CD4-positive, alpha-beta T cell (primary cell): Measurements from ENCODE around the gene OTOGL. TPM values are rescaled to one million over a fixed set of nuclear protein-coding genes. Genes with fewer than 3 reads are reported as not detected.

Source experiments
- ATAC-seq: fragments of 200-7000 bp; cut with Tn5 transposase; one replicate; pipeline ENCODE4 v1.10.0; 2022; ENCODE audit warnings: mild to moderate bottlenecking; ENCODE audit not compliant: poor library complexity
- CTCF ChIA-PET: fragments of 350-600 bp; sonication (Branson Sonifier 250); formaldehyde crosslinking; loops from one replicate; lab custom pipeline; 2021; ENCODE audit warnings: antibody characterized with exemption, inconsistent platforms; lab: Charles Lee
- POLR2A ChIA-PET: fragments of 350-600 bp; sonication (Branson Sonifier 250); formaldehyde crosslinking; loops from one replicate; lab custom pipeline; 2021; ENCODE audit warnings: antibody characterized with exemption, inconsistent platforms; lab: Charles Lee
- DNase-seq, 14 experiments: peaks; one replicate each; pipeline ENCODE4 v3.0.0-alpha.2; 2013 to 2020; ENCODE audit warnings: mixed read lengths in 2 of 14
- H3K27ac ChIP-seq, 2 donors: one replicate each; pipeline versions ENCODE4 v1.5.1 to v1.7.0; 2013; ENCODE audit warnings: low read length in 2 of 2, low read depth in 1 of 2, mild to moderate bottlenecking in 1 of 2
- H3K27me3 ChIP-seq, 2 experiments: 1 replicate in 1 of 2; 2 replicates in 1 of 2; pipeline versions ENCODE4 v1.6.1 to v1.7.0; 2013; ENCODE audit warnings: low read length in 2 of 2, control low read depth in 1 of 2, mild to moderate bottlenecking in 1 of 2, moderate library complexity in 1 of 2; ENCODE audit not compliant: insufficient read depth in 2 of 2, control insufficient read depth in 1 of 2
- H3K36me3 ChIP-seq: one replicate; pipeline ENCODE4 v1.6.1; 2013; ENCODE audit warnings: low read length, control low read depth; ENCODE audit not compliant: insufficient read depth
- H3K4me1 ChIP-seq: one replicate; pipeline ENCODE4 v1.6.1; 2013; ENCODE audit warnings: low read length, control low read depth; ENCODE audit not compliant: insufficient read depth
- H3K4me3 ChIP-seq: one replicate; pipeline ENCODE4 v1.5.1; 2013; ENCODE audit warnings: mild to moderate bottlenecking, low read length, moderate library complexity
- H3K9me3 ChIP-seq, 2 experiments: 1 replicate in 1 of 2; 2 replicates in 1 of 2; pipeline versions ENCODE4 v1.6.1 to v1.7.0; 2013; ENCODE audit warnings: low read length in 2 of 2, mild to moderate bottlenecking in 2 of 2, control low read depth in 1 of 2, moderate library complexity in 1 of 2; ENCODE audit not compliant: control insufficient read depth in 1 of 2, insufficient read depth in 1 of 2
- H3K27ac Mint-ChIP-seq: one replicate; pipeline ENCODE4 v1.8.0; 2020; ENCODE audit warnings: mixed read lengths
- H3K27me3 Mint-ChIP-seq: one replicate; pipeline ENCODE4 v1.8.0; 2021; ENCODE audit warnings: mixed read lengths
- H3K36me3 Mint-ChIP-seq: one replicate; pipeline ENCODE4 v1.8.0; 2021; ENCODE audit warnings: low read depth, mixed read lengths
- H3K4me1 Mint-ChIP-seq: one replicate; pipeline ENCODE4 v1.8.0; 2021; ENCODE audit warnings: low read depth, mixed read lengths
- H3K4me3 Mint-ChIP-seq: one replicate; pipeline ENCODE4 v1.8.0; 2020; ENCODE audit warnings: mild to moderate bottlenecking, mixed read lengths
- H3K9me3 Mint-ChIP-seq: one replicate; pipeline ENCODE4 v1.8.0; 2020; ENCODE audit warnings: mixed read lengths
- intact Hi-C, 2 experiments: fragments of 100-400 bp; cut with DNase I in 1 of 2; cut with micrococcal nuclease in 1 of 2; formaldehyde crosslinking; loops; one replicate each; pipeline versions ENCODE4 v1.15.1 to v1.9.0; 2023 to 2025; cut with DNase I, micrococcal nuclease
- total RNA-seq, 174 experiments: library from RNA in 2 of 174; stranded (reverse) in 2 of 174; gene quantifications; one replicate each; pipeline ENCODE4 v1.2.3 and lab custom pipeline; 2021 to 2026
- TF ChIP-seq, protein P1 (sequence below): fragments of 200-600 bp; IDR thresholded peaks from one replicate; pipeline ENCODE4 v1.8.0; 2022; ENCODE audit warnings: antibody characterized with exemption, mild to moderate bottlenecking

OTOGL gene
- total RNA-seq, 2 experiments from 2014 or later: not detected

- POLR2A ChIA-PET: no interaction called here
- DNase-seq: no peak
- no peaks in the 10 kb centered on the region for H3K36me3 Mint-ChIP-seq
- no peak overlapping the region for H3K27ac ChIP-seq
- no peaks in the 10 kb centered on the region for H3K27me3 Mint-ChIP-seq
- H3K4me1 Mint-ChIP-seq: no peaks in the 10 kb centered on the region
- no peak overlapping the region for H3K4me3 ChIP-seq
- H3K27me3 ChIP-seq: no peaks in the 10 kb centered on the region
- CTCF ChIA-PET: no interaction called here
- H3K27ac Mint-ChIP-seq: no peak overlapping the region
- ATAC-seq: no peak
- intact Hi-C loops: no loop called here
- no peaks in the 10 kb centered on the region for H3K36me3 ChIP-seq
- no peak overlapping the region for H3K4me3 Mint-ChIP-seq
- H3K9me3 Mint-ChIP-seq: peaks cover 3% of the 10 kb centered on the region
- H3K4me1 ChIP-seq: no peaks in the 10 kb centered on the region
- H3K9me3 ChIP-seq: no peaks in the 10 kb centered on the region
- TF ChIP-seq, protein P1, sequence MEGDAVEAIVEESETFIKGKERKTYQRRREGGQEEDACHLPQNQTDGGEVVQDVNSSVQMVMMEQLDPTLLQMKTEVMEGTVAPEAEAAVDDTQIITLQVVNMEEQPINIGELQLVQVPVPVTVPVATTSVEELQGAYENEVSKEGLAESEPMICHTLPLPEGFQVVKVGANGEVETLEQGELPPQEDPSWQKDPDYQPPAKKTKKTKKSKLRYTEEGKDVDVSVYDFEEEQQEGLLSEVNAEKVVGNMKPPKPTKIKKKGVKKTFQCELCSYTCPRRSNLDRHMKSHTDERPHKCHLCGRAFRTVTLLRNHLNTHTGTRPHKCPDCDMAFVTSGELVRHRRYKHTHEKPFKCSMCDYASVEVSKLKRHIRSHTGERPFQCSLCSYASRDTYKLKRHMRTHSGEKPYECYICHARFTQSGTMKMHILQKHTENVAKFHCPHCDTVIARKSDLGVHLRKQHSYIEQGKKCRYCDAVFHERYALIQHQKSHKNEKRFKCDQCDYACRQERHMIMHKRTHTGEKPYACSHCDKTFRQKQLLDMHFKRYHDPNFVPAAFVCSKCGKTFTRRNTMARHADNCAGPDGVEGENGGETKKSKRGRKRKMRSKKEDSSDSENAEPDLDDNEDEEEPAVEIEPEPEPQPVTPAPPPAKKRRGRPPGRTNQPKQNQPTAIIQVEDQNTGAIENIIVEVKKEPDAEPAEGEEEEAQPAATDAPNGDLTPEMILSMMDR: no peak
Measured at GRCh38 chr12:80406253-80406652, 306.9 kb downstream of the OTOGL start.

DNA sequence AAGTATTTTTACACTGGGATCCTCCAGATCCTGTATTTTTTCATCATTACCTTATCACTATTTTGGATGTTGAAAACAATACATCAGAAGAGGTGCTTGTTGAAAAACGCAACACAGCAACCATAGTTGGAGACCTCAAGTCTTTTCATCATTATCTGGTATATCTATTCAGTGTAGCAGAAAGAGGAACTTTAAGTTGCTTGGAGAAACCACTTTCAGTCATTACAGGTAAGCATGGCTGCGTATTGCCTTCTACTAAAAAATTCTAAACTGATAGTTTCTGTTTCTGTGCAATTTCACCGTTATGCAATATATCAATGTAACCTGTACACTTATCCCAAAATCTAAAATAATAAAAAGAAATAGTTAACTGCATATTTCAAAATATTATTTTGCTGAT lies 312.4 kb downstream of the OTOGL start:
- DNase-seq: no peak
- H3K4me3 ChIP-seq: no peak overlapping the region
- no peaks in the 10 kb centered on the region for H3K4me1 ChIP-seq
- no peak overlapping the region for H3K27ac ChIP-seq
- ChIA-PET POLR2A (no interaction called here), CTCF (no interaction called here)
- H3K9me3 ChIP-seq: no peaks in the 10 kb centered on the region
- intact Hi-C loops: no loop called here
- H3K4me3 Mint-ChIP-seq: no peak overlapping the region
- H3K36me3 ChIP-seq: no peaks in the 10 kb centered on the region
- H3K27ac Mint-ChIP-seq: no peak overlapping the region
- H3K9me3 Mint-ChIP-seq: no peaks in the 10 kb centered on the region
- no peaks in the 10 kb centered on the region for H3K4me1 Mint-ChIP-seq
- no peaks in the 10 kb centered on the region for H3K27me3 ChIP-seq
- no peak for ATAC-seq
- TF ChIP-seq, protein P1: no peak
- no peaks in the 10 kb centered on the region for H3K36me3 Mint-ChIP-seq
- H3K27me3 Mint-ChIP-seq: no peaks in the 10 kb centered on the region

DNA sequence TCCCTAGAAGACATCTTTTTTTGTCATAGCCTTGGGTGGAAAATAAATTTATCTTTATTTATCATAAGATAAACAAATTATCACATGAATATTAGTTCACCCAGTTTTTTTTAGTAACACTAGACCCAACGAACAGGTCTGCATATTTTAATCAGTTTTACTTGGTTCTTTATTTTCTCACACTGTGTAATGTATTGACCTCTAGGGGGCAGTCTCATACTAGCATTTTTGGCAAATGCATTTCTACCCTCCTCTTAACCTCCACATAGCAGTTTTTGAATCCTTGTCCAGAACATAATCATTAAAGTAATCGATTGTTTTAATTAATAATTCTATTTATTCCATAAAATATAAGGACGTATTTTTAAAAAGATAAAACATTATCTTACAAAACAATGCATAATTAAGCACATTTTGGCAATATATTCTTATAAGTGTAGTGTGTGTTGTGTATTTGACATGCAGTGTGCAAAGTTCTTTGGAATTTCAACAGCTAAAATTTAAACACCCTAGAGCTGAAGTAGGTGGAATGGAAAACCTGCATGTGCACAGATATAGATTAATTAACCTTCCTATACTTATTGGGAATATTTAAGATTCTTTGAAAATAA lies 313.1 kb downstream of the OTOGL start:
- no peak overlapping the region for H3K4me3 Mint-ChIP-seq
- no peak overlapping the region for H3K27ac Mint-ChIP-seq
- intact Hi-C loops: no loop called here
- Histone ChIP-seq H3K36me3 (no peaks in the 10 kb centered on the region), H3K27me3 (no peaks in the 10 kb centered on the region), H3K4me1 (no peaks in the 10 kb centered on the region), H3K4me3 (no peak overlapping the region), H3K9me3 (no peaks in the 10 kb centered on the region), H3K27ac (no peak overlapping the region)
- peak in 2 of 14 experiments; percentile 1 to 9 for DNase-seq
- no peaks in the 10 kb centered on the region for H3K4me1 Mint-ChIP-seq
- CTCF ChIA-PET: no interaction called here
- TF ChIP-seq, protein P1: peak; percentile 35
- no peaks in the 10 kb centered on the region for H3K9me3 Mint-ChIP-seq
- no peaks in the 10 kb centered on the region for H3K27me3 Mint-ChIP-seq
- no peak for ATAC-seq
- POLR2A ChIA-PET: no interaction called here
- no peaks in the 10 kb centered on the region for H3K36me3 Mint-ChIP-seq
